Loucy (cell line): ENCODE measurements around the gene COL25A1.

Source experiments
- H2AFZ ChIP-seq: fragments of 200-600 bp; sonication (generic); 2 replicates; pipeline ENCODE4 v1.6.0; 2016; ENCODE audit warnings: antibody characterized with exemption, mild to moderate bottlenecking, low read length, moderate library complexity
- H3F3A ChIP-seq: fragments of 200-600 bp; 2 replicates; pipeline ENCODE4 v1.6.0; 2016; ENCODE audit warnings: antibody characterized with exemption, low read depth, mild to moderate bottlenecking
- H3K27me3 ChIP-seq: fragments of 200-600 bp; sonication (generic); 2 replicates; pipeline ENCODE4 v1.6.1; 2014; ENCODE audit warnings: low read length, mild to moderate bottlenecking; ENCODE audit not compliant: insufficient read depth, poor library complexity, severe bottlenecking
- H3K36me3 ChIP-seq: fragments of 200-600 bp; sonication (generic); 2 replicates; pipeline ENCODE4 v1.6.1; 2016; ENCODE audit warnings: low read length; ENCODE audit not compliant: insufficient read depth
- H3K4me1 ChIP-seq: fragments of 200-600 bp; sonication (generic); 2 replicates; pipeline ENCODE4 v1.5.1; 2014; ENCODE audit warnings: low read length, mild to moderate bottlenecking; ENCODE audit not compliant: insufficient read depth, poor library complexity, severe bottlenecking
- H3K4me2 ChIP-seq: fragments of 200-600 bp; sonication (generic); 2 replicates; pipeline ENCODE4 v1.6.0; 2014; ENCODE audit warnings: antibody characterized with exemption, low read length, low read depth, mild to moderate bottlenecking; ENCODE audit not compliant: poor library complexity, severe bottlenecking
- H3K4me3 ChIP-seq: fragments of 200-600 bp; sonication (generic); 2 replicates; pipeline ENCODE4 v1.5.1; 2014; ENCODE audit warnings: low read length, mild to moderate bottlenecking, mixed read lengths; ENCODE audit not compliant: poor library complexity, severe bottlenecking
- H3K79me2 ChIP-seq: fragments of 200-600 bp; sonication (generic); 2 replicates; pipeline ENCODE4 v1.6.1; 2014; ENCODE audit warnings: low read length; ENCODE audit not compliant: insufficient read depth
- H3K9ac ChIP-seq: fragments of 200-600 bp; sonication (generic); 2 replicates; pipeline ENCODE4 v1.6.0; 2014; ENCODE audit warnings: mild to moderate bottlenecking, low read depth, low read length, moderate library complexity; ENCODE audit not compliant: poor library complexity, severe bottlenecking
- H3K9me2 ChIP-seq: fragments of 200-600 bp; sonication (generic); replicated peaks from 2 replicates; pipeline ENCODE4 v1.6.1; 2016; ENCODE audit warnings: low read depth, low read length, mixed read lengths
- H3K9me3 ChIP-seq: fragments of 200-600 bp; sonication (generic); 2 replicates; pipeline ENCODE4 v1.6.1; 2014; ENCODE audit warnings: mild to moderate bottlenecking, antibody characterized with exemption, low read length, low read depth; ENCODE audit not compliant: insufficient read depth
- H4K20me1 ChIP-seq: fragments of 200-600 bp; sonication (generic); 2 replicates; pipeline ENCODE4 v1.6.0; 2014; ENCODE audit warnings: antibody characterized with exemption, low read length, mild to moderate bottlenecking; ENCODE audit not compliant: insufficient read depth, poor library complexity, severe bottlenecking
- EZH2phosphoT487 ChIP-seq: fragments of 200-600 bp; IDR thresholded peaks from 2 replicates; pipeline ENCODE4 v1.6.1; 2018; ENCODE audit warnings: antibody characterized with exemption, mild to moderate bottlenecking, moderate library complexity, borderline replicate concordance
- TF ChIP-seq, protein P1 (sequence below): fragments of 200-600 bp; sonication (generic); conservative IDR thresholded peaks from 2 replicates; pipeline ENCODE4 v1.5.1; 2014; ENCODE audit warnings: mild to moderate bottlenecking, antibody characterized with exemption, low read length

Gene COL25A1

DNA sequence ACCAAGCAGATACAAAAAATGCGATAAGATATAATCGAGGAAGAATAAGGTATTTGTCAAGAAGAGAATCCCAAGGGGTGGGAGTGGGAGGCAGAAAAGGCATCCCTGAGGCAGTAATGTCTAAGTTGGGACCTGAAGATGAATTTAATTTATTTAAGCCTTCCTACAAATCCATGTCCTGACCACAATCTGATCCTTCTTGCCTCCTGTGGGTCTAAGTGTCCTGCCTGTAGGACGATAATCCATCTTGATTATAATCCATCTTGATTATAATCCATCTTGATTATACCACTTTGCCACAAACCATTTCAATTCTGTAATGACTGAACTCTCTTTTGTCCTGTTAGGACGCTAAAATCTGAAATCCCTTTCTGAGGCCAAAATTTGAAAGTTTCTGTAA, 130.2 kb downstream of the COL25A1 start:
- H3K9me2 ChIP-seq, result no peaks in the 10 kb centered on the region
- no peak overlapping the region for H2AFZ ChIP-seq
- H4K20me1 ChIP-seq, result no peaks in the 10 kb centered on the region
- no peaks in the 10 kb centered on the region for H3K27me3 ChIP-seq
- no peaks in the 10 kb centered on the region for H3K79me2 ChIP-seq
- no peak overlapping the region for H3K9ac ChIP-seq
- H3K4me3 ChIP-seq, result no peak overlapping the region
- H3F3A ChIP-seq, result no peaks in the 10 kb centered on the region
- no peaks in the 10 kb centered on the region for H3K36me3 ChIP-seq
- H3K9me3 ChIP-seq, result no peaks in the 10 kb centered on the region
- TF ChIP-seq EZH2phosphoT487, result no peak
- TF ChIP-seq, protein P1, sequence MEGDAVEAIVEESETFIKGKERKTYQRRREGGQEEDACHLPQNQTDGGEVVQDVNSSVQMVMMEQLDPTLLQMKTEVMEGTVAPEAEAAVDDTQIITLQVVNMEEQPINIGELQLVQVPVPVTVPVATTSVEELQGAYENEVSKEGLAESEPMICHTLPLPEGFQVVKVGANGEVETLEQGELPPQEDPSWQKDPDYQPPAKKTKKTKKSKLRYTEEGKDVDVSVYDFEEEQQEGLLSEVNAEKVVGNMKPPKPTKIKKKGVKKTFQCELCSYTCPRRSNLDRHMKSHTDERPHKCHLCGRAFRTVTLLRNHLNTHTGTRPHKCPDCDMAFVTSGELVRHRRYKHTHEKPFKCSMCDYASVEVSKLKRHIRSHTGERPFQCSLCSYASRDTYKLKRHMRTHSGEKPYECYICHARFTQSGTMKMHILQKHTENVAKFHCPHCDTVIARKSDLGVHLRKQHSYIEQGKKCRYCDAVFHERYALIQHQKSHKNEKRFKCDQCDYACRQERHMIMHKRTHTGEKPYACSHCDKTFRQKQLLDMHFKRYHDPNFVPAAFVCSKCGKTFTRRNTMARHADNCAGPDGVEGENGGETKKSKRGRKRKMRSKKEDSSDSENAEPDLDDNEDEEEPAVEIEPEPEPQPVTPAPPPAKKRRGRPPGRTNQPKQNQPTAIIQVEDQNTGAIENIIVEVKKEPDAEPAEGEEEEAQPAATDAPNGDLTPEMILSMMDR, result no peak
- no peaks in the 10 kb centered on the region for H3K4me1 ChIP-seq
- H3K4me2 ChIP-seq, result no peak overlapping the region

DNA sequence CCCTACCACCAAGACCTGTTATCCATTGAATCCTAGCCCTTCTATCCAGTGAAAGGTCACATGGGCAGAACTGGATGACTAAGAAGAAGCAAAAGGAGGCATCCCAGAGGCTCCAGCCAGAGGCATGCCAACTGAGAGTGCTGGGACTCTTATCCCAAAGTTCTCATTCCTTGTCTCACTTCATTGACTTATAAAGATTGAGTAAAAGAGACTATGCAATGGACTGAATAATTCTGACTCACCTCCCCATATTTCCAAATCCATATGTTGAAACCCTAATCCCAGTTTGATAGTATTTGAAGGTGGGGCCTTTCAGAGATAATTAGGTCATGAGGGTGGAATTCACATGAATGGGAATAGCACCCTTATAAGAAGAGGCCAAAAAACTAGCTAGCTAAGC, 131.4 kb downstream of the COL25A1 start:
- Histone ChIP-seq H3K4me3 (no peak overlapping the region), H3F3A (no peaks in the 10 kb centered on the region), H2AFZ (no peak overlapping the region), H3K9ac (no peak overlapping the region), H3K27me3 (no peaks in the 10 kb centered on the region), H3K4me1 (no peaks in the 10 kb centered on the region), H3K9me3 (no peaks in the 10 kb centered on the region), H3K36me3 (no peaks in the 10 kb centered on the region), H3K4me2 (no peak overlapping the region), H3K9me2 (no peaks in the 10 kb centered on the region), H3K79me2 (no peaks in the 10 kb centered on the region), H4K20me1 (no peaks in the 10 kb centered on the region)
- TF ChIP-seq, protein P1, result no peak
- no peak for TF ChIP-seq EZH2phosphoT487

DNA sequence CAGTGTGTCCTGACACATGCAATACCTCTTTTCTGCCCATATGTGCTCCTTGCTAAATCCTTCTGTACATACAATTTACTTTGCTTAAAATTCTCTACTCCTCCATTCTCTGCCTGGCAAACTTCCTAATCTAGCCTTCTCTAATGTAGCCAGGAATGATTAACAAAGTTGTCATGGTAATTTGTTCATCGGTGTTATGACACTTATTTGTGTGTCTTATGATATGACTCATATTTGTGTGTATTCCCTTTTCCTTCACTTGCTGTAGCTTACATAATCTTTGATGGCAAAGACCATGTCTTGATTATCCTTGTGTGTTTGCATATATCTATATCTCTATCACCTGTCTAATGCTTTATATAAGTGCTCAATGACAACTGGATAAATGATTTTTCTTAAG, 133.3 kb downstream of the COL25A1 start:
- H3K9me2 ChIP-seq, result no peaks in the 10 kb centered on the region; the same call in 1 of the 2 replicates
- H2AFZ ChIP-seq, result no peak overlapping the region

More for the DNA sequence above, 133.3 kb downstream of the COL25A1 start:
- Histone ChIP-seq H3K4me3 (no peak overlapping the region), H3K27me3 (no peaks in the 10 kb centered on the region), H3K9me3 (no peaks in the 10 kb centered on the region), H3K79me2 (no peaks in the 10 kb centered on the region), H3K36me3 (no peaks in the 10 kb centered on the region), H3K4me2 (no peak overlapping the region), H3F3A (no peaks in the 10 kb centered on the region), H4K20me1 (no peaks in the 10 kb centered on the region), H3K4me1 (no peaks in the 10 kb centered on the region), H3K9ac (no peak overlapping the region)
- TF ChIP-seq, protein P1, result 0 out of 2 replicates have a peak, but pooled peaks have one; percentile 8
- TF ChIP-seq EZH2phosphoT487, result no peak
